Measurements from ENCODE around the gene LRRC34.

GRCh38 chr3:169758359-169758994 is 54.2 kb downstream of the LRRC34 start:
- TF ChIP-seq POLR2A (IDR thresholded peaks at IDR 0.05; ENCODE audit: low read length) (no peak), GATA1 (IDR thresholded peaks at IDR 0.05; ENCODE audit: low read depth, low read length) (no peak)
